H1 (cell line): ENCODE results near the gene DHDH.

Source experiments
- ATF2 ChIP-seq: IDR thresholded peaks from 2 replicates; pipeline ENCODE4 v1.6.1; 2012; ENCODE audit warnings: low read length, inconsistent platforms
- CEBPB ChIP-seq: IDR thresholded peaks from 2 replicates; pipeline ENCODE4 v1.6.1; 2012; ENCODE audit warnings: low read depth, low read length
- CHD2 ChIP-seq: IDR thresholded peaks from 2 replicates; pipeline ENCODE4 v1.6.1; 2012; ENCODE audit warnings: low read length, improper control_type of control experiment
- CTCF ChIP-seq, 3 experiments: IDR thresholded peaks; 1 replicate in 2 of 3; 2 replicates in 1 of 3; pipeline versions ENCODE4 v1.5.1 to v1.6.1; 2011; ENCODE audit warnings: low read length in 3 of 3, mild to moderate bottlenecking in 3 of 3, inconsistent platforms in 2 of 3, low read depth in 1 of 3, moderate library complexity in 1 of 3; ENCODE audit not compliant: insufficient read depth in 1 of 3; ENCODE audit errors: control extremely low read depth in 1 of 3
- EP300 ChIP-seq, 2 experiments: IDR thresholded peaks; 1 replicate in 1 of 2; 2 replicates in 1 of 2; pipeline ENCODE4 v1.6.1; 2011 to 2012; ENCODE audit warnings: low read depth in 2 of 2, low read length in 2 of 2, mild to moderate bottlenecking in 2 of 2, borderline replicate concordance in 1 of 2, inconsistent platforms in 1 of 2, moderate library complexity in 1 of 2
- GABPA ChIP-seq: IDR thresholded peaks from 2 replicates; pipeline ENCODE4 v1.6.1; 2011; ENCODE audit warnings: mild to moderate bottlenecking, low read length, moderate library complexity, borderline replicate concordance; ENCODE audit not compliant: insufficient read depth
- MAFK ChIP-seq: IDR thresholded peaks from 2 replicates; pipeline ENCODE4 v1.6.1; 2012; ENCODE audit warnings: low read depth, mild to moderate bottlenecking, improper control_type of control experiment, low read length
- NRF1 ChIP-seq: IDR thresholded peaks from 2 replicates; pipeline ENCODE4 v1.6.1; 2011; ENCODE audit warnings: mild to moderate bottlenecking, low read depth, low read length, improper control_type of control experiment
- SIRT6 ChIP-seq: IDR thresholded peaks from one replicate; pipeline ENCODE4 v1.7.1; 2012; ENCODE audit warnings: low read length, inconsistent platforms
- SIX5 ChIP-seq: IDR thresholded peaks from 2 replicates; pipeline ENCODE4 v1.6.1; 2011; ENCODE audit warnings: mild to moderate bottlenecking, low read depth, low read length
- SP1 ChIP-seq: IDR thresholded peaks from 2 replicates; pipeline ENCODE4 v1.6.1; 2011; ENCODE audit warnings: low read depth, low read length
- SRF ChIP-seq: IDR thresholded peaks from 2 replicates; pipeline ENCODE4 v1.6.1; 2011; ENCODE audit warnings: mild to moderate bottlenecking, low read depth, low read length, moderate library complexity
- TAF1 ChIP-seq: IDR thresholded peaks from 2 replicates; pipeline ENCODE4 v1.6.1; 2011; ENCODE audit warnings: mild to moderate bottlenecking, low read depth, low read length

GRCh38 chr19:48988286-48988685, 54.8 kb downstream of the DHDH start:
- no peak for TF ChIP-seq CTCF (IDR thresholded peaks at IDR 0.05; ENCODE audit: control extremely low read depth in 1 of 3, insufficient read depth in 1 of 3, low read depth in 1 of 3, low read length in 3 of 3)
- TF ChIP-seq SP1 = no peak
- no peak for TF ChIP-seq TAF1
- no peak for TF ChIP-seq GABPA
- TF ChIP-seq CHD2 = no peak
- TF ChIP-seq NRF1 = no peak
- TF ChIP-seq SRF = no peak
- TF ChIP-seq SIX5 = no peak
- TF ChIP-seq EP300 (IDR thresholded peaks at IDR 0.05; ENCODE audit: borderline replicate concordance in 1 of 2, low read depth in 2 of 2, low read length in 2 of 2) = no peak
- no peak for TF ChIP-seq CEBPB
- no peak for TF ChIP-seq SIRT6
- TF ChIP-seq ATF2 = no peak
- no peak for TF ChIP-seq MAFK
